Activated CD8-positive, alpha-beta memory T cell treated with anti-CD3 and anti-CD28 coated beads, Interleukin-2, amount 50 U/mL, for 48 hours (primary cell): ENCODE measurements around the gene ACE.
"Not testable (repeated sequence)": the region's sequence is repeated elsewhere in the genome, so short reads cannot be mapped to it uniquely, and the experiment has no call there.

Experiments used
- DNase-seq: peaks from one replicate; pipeline ENCODE4 v3.0.0-alpha.2; 2020

ACE gene

DNA sequence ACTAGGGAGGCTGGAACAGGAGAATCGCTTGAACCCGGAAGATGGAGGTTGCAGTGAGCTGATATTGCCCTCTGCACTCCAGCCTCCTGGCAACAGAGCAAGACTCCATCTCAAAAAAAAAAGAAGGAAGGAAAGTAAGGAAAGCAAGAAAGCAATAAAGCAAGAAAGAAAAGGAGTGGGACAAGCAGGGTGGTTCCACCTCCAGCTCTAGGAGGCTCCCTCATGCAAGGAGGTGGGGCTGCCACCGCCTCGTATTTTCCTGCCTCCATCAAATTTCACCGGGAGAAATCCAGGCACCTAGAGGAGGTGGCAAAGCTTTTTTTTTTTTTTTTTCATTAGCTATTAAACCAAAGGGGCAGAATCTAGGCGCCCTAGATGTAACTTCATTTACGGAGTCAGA, 31.8 kb upstream of the ACE start:
- no peak for DNase-seq

DNA sequence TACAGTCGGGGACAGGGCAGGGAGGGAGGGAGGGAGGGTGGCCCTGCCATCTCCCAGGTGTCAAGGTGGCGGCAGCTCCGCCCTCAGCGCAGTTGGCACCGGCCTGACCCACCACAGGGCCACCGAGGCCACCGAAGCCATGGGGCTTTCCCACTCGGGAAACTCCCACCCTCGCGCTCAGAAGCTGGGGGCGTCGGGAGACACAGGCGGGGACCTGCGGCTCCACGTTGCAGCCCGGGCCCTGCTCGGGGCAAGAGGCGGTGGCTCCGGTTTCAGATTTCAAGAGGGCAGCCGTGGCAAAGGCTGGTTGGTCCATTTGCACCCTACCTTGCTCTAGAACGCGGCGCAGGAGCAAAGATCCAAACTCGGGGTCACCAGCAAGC, 31.3 kb upstream of the ACE start:
- DNase-seq = no peak

DNA sequence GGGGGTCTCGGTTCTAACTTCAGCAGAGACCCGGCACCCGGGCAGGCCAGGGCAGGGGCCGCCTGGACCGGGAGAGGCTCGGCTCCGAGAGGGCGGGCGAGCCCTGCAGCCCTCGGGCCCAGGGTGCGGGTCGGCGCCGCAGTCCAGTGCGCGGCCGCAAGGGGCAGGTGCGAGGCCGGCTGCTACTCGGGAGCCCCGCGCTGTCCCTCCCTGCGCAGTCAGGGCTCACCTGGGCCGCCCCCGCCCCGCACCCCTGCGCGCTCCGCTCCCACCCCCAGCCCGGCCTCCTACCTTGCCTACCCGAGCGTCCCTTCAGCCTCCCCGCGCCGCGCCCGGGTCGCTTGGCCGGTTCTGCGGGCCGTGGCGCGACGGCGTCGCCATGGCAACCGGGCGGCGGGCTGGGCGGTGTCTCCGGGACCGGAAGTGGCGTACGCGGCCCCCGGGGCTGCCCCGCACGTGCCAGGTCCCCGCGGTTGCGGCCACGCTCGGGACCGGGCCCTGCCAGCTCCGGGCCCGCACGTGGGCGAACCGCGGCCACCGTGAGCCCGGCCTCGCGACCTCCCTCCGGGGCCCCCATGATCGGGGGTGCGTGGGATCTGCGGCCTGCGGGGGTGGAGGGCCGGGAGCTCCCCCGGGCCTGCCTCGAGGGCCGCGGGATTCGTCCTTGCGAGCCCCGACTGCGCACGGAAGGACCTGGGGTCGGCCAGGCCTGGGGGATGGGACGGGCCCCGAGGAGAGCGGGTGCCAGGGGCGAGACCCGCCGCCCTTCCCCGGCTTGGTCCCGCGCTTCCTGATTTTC, 30.7 kb upstream of the ACE start, which contains the start of gene CYB561:
Gene CYB561 (minus strand): TSS at position 353 of the 799 bp plus-strand sequence. CDS start 8,759 bp downstream, outside the sequence.
- DNase-seq = peak; percentile 86

DNA sequence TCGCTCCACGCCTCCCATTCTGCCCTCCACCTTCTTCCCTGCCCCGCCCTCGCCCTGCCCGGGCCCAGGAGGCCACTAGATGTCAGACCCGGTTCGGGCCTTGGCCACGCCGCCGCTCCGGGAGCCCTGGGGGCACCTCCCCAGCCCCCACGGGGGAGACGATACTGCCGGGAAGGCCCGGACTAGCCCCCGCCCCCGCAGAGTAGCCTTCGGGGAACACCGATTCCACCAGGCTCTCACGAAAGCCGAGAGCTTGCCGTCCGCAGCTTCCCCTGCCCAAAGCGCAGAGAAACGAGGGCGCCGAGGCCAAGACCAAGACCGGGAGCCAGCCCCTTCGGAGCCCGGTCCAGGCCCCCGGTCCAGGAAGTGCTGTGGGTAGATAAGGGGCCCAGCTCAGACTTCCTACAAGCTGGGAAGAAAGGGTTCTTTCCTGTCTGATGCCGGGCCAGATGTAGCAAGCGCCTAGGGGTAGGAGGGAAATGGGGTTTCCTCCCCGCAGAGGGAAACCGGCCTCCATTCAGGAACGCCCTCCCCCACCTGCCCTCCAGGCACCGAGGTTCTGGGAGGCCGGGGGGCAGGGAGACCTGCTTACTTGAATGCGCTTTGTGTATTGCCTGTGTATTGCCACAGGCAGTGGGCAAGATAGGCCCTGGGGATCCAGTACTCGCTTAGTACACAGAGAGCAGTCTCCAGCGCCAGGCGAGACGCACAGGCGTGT, 29.9 kb upstream of the ACE start:
- DNase-seq = peak; percentile 79

DNA sequence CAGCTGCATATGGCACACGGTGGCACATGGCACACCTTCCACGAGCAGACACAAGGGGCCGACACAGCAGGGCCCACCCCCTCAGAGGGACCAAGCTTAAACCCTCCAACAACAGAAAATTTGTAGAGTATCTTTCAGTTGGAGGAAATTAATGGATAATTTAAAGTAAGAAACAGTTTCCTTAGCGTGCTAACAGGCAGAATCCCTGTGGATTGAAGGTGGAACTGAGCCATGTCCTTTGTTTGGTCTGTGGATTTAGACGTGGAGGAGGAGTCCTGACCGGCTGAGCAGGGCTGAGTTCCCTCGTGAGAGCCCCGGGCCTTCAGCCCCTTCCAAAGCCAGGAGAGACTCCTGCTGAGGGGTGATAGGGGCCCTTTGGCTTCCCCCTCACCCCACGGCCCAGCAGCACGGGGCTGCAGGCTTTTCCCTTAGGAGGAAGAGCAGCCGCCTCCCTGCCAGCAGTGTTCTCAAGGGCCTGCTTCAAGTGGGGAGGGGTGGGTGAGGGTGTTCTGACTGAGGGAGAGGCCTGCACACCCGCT, 29.3 kb upstream of the ACE start:
- DNase-seq = no peak

DNA sequence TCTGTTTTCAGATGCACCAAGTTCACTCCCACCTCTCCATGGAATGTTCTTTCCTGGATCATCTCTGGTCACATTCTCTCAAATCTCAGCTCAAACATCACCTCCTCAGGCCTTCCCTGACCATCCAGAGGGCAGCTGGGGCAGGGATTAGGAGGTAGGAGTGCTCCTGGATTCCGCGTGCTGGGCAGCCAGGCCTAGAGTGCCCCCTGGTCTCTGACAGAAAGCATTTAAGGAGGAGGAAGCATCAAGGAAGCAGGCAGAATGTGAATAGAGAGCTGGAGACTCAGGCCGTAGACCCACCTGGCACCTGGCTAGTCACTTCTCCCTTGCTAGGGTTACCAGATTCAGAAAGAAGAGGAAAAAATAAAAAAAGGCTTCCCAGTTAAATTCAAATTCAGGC, 28.2 kb upstream of the ACE start:
- DNase-seq = no peak

DNA sequence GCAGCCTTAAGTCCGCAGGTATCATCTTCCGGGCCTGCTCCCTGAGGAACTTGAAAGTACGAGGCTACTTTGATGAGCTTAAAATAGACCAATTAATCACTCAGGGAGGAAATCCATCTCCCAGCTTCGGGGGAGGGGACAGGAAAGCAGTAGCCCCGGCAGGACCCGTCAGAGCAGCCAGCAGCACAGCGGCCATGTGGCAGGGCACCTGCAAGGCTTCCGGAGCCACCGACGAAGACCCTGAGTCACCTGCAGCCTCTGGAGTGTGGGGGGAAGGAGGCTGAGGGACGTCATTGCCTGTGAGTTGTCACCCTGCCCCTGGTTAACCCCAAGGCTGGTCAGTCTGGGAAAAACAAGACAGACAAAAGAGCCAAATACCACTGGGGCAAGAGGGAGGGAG, 26.3 kb upstream of the ACE start:
- DNase-seq = no peak

DNA sequence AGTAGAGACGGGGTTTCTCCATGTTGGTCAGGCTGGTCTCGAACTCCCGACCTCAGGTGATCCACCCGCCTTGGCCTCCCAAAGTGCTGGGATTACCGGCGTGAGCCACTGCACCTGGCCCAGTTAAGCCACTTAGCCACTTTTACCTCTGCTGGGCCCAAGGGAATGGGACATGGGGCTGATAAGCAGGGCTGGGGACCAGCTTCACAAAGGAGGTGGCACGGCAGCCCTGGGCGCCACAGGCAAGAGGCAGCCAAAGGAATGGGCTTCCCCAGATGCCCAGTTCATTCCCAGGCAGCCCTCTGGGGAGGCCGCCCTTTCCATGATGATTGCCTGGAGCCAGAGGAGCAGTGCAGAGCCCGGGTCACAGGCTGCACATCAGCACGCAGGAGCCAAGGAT, 25.7 kb upstream of the ACE start:
- DNase-seq = no peak

DNA sequence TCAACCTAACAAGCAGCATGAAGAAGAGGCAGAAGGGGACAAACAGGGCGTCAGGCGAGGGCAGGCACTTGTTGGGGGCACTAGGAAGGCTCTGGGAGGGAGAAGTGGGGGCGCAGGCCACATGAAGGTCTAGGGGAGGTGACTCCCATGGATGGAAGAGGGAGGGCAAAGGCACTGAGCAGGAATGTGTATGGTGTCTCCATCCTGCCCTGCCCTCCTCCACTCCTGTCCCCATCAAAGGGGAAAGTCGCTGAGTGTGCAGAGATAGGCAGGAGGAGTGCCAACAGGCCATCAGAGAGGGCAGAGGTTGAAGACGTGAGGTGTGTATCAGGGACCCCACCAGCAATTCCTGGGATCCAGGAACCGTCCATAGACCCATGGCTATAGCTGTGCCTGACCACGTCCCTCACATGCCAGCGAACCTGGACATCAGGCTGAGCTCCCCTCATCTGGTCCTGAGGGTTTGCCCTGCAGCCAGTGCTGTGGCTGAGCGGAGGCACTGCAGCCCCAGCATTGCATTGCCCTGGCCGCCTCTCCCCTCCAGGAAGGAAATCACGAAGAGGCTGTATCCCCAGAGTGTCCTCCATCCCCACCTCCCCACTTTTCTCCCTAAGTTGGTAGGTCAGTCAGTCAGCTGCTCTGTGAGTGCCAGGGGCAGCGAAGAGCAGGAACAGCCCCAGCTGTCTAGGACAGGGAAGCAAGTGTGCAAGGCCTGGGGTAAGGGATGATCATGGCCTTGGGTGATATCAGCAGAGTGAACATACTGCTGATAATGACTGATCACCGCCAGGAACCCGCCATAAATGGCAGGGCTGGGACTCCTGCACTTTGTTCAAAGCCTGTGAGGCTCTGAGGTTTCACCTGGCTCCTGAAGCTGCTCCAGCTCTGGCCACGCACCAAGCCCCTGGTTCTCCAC, 24.6 kb upstream of the ACE start:
- DNase-seq = no peak

DNA sequence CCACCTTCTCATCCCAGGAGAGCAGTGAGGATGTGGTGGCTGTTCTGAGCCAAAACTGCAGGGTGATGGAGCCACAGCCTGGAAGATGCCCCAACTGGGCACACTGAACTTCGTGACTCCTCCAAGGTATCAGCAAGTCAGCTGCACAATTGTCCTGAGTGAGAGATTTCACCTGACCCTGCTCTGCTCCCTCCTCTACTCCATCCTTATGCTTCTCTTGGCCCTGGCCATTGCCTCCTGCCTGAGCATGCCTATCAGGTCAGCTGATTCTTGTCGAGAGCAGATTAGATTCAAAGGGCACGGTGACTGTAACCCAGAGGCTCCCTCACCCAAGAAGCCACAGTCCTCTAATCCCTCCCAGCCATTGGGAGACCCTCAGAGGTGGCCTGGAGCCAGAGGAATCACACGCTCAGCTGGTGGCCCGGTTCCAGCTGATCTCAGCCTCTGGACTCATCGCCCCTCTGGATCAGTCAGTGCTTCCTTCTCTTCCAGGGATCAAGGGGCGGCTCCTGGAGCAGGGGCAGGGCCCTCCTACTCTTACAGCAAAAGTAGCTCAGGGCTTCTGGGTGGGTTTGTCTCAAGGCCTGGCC, 23.8 kb upstream of the ACE start:
- no peak for DNase-seq

DNA sequence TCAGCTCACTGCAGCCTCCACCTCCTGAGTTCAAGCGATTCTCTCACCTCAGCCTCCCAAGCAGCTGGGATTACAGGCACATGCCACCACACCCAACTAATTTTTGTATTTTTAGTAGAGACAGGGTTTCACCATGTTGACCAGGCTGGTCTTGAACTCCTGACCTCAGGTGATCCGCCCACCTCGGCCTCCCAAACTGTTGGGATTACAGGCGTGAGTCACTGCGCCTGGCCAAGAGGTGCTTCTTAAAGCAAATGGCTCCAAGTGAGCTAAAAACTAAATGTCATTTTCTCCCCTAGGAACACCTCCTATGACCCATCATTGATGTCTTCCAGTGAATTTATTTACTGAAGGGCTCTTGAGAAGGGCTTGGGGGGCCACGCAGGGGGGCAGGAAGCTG, 22.5 kb upstream of the ACE start:
- DNase-seq = not testable (repeated sequence)

DNA sequence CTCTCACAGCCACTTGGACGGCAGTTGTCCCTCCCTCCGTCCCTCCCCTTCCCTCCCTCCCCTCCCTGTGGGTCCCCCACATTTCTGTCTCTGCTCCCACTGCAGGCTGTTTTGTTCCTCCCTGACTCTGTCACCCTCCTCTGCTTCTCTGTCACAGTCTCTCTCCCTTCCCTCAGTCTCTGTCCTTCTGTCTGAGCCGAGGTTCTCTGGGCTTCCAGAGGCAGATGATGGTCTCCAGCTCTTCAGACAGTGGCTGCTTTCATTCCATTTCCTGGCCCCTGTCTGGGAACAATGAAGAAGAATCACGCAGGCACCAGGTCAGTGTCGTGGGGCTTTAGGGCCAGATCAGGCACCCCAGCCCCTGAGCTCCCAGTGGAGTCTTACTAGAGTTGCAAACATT, 21.9 kb upstream of the ACE start:
- no peak for DNase-seq

DNA sequence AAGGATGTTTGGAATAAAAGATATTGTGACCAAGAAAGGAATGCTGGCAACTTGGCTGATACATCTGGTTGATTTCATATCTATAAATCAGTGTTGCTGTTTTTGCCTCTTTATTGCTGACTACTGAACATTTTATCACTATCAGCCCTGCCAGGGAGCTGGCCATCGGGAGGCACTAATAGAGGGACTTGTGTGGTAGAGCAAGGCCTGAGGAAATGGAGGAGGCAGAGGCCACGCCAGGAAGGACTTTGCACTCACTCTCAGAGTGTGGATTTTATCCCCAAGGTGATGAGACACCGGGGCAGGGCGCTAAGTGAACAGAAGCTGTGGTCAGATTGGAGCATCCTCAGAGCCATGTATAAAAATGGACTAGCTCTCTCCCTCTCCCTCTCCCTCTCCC, 21.4 kb upstream of the ACE start:
- DNase-seq = no peak

DNA sequence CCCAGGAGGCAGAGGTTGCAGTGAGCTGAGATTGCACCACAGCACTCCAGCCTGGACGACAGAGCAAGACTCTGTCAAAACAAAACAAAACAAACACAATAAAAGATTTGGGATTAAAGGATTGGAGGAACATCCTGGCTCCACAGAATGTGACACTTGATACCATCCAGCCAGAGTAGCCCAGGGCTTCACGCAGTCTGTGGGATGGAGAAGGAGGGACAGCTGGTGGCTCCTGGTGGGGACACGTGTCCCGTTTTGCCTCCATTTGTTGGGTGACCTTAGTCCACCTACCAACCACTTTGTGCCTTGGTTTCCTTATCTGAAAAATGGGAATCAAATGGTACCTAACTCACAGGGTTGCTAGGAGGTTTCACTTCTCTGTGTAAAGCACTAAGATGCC, 18.4 kb upstream of the ACE start:
- no peak for DNase-seq

DNA sequence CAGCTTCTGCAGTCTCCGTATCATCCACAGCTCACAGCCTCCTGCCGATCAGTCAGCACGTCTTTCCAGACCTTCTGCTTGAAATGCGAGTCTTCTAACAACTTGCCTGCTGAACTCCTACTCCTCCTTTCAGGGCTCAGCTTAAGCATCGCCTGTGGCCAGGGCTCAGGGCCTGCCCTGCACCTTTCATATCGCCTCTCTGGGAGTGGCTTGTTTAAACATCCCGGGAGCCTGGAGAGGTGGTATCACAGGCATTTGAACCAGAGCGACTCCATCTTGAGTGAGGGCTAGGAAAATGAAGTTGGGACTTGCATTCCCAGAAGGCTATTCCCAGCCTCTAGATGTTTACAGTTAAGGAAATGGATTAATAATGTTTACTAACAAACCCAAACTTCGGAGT, 16.8 kb upstream of the ACE start:
- DNase-seq = no peak

DNA sequence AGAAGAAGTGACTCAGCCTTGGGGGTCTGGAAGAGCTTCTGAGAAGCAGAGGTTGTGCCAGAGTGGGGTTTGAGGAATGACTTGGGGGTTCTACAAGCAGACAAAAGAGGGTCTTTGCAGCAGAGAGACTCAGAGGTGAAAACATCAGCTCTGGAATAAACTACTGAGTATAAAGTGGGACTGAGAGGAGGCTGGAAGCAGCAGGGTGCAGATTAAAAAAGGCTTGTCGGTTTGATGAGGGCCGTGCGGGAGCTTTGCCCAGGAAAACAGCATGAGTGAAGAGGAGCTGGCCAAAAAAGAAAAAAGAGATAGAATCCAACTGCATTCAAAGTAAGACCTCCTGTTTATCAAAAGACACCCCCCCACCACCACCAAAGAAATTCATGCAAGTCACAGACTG, 13.1 kb upstream of the ACE start:
- DNase-seq = no peak

DNA sequence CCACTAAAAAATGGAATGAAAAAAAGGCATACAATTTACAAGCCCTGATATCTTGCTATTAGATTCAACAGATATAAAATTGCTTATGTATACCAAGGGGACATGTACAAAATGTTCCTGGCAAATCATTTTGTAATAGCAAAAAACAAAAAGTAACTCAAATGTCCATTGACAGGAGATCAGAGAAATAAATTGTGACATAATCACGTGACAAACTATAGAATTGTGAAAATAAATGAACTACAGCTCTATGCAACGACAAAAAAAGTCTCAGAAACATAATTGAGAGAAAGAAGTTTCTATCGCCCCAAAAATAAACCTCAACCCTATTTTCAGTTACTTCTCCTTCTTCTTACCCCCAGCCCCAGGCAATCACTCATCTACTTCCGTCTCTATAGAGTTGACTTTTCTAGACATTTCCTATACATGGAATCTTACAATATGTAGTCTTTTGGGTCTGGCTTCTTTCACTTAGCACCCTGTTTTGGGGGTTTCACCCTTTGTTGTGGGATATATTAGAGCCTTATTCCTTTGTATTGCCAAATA, 12.1 kb upstream of the ACE start:
- no peak for DNase-seq

DNA sequence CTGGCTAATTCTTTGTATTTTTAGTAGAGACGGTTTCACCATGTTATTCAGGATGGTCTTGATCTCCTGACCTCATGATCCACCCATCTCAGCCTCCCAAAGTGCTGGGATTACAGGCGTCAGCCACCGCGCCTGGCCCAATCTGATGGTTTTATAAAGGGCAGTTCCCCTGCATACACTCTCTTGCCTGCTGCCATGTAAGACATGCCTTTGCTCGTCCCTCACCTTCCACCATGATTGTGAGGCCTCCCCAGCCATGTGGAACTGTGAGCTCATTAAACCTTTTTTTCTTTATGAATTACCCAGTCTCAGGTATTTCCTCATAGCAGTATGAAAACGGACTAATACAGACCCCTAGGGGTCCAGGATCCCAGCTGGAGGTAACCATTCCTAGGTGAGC, 8.8 kb upstream of the ACE start:
- DNase-seq = not testable (repeated sequence)

DNA sequence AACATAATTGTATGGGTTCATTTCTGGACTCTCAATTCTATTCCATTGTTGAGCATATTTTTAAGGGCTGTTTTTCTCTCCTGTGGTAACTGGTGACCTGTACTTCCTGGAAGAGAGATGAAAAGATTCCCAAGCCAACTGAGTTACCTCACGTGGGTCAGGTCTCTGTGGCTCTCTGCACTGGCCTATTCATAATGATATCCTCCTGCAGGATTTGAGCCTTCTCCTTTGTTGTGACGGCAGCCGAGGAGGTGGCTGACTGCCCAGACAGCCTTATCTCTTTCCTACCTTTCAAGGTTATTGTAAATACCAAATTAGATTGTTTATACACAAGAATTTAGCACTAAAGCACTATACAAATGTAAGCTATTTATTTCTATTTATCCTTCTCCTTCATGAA, 2.7 kb upstream of the ACE start:
- no peak for DNase-seq

DNA sequence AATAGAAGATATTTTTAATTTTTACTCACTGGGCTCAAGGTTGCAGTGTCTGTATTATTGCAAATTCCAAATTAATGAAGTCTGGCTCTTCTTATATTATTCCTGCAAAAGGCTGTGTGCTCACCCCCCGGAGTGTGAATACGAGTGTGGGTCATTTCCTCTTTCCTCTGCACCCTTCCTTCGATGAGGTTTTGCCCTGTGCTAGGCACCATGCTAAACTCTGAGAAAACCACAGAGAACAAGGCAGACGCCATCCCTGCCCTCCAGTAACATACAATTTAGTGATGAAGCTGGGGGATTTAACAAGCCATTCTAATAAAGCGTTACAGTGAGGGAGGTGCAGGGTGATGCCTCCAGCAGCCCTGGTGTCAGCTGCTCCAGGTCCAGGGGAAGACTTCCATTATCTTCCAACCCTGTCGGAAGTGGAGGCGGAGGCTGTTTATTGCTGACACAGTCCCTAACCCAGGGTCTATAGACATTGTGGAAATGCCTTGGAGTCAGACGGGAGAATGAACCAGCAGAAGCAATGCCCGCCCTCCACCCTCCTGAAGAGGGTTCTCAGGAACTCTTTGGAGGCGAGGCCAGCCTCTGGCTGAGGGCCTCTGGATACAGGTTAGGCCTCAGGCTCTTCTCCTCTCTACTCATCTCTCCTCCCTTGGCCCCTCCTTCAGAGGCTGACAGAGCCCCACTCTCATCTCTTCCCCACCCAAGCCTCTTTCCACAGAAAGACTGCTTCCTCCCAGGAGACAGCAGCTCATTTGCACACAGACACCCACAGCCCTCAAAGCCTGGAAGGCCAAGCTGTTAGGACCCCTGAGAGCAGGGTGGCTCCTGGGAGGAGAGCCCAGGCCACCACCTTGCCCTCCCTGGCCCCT, 2.0 kb upstream of the ACE start:
- DNase-seq = no peak
